CD4-positive, alpha-beta T cell treated with Interleukin-17A for 1 hour (primary cell): ENCODE data around the gene PTH1R.

Source experiments
- DNase-seq: peaks from one replicate; pipeline ENCODE4 v3.0.0-alpha.2; 2020

Gene PTH1R

DNA sequence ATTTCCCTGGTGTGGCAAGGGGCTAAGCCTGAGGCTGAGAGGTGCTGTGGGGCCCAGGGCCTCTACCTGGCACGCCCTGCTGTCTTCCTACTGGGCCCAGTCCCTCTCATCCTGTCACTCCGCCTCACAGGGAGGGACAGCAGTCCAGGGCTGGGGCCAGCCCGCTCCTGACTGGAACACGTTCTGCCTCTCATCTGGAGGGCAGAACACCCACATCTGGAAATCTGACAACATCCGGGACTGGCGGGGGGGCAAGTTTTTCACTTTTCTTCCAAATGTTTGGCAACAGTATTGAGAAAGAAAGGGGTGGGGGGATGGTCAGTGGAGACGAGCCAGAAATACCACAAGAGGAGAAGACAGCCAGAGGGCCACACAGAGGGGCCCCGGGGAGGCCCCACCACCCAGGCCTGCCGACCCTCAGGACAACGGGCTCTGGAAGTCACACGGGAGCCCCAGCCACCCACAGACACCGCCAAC lies 12.5 kb upstream of the PTH1R start:
- no peak for DNase-seq

DNA sequence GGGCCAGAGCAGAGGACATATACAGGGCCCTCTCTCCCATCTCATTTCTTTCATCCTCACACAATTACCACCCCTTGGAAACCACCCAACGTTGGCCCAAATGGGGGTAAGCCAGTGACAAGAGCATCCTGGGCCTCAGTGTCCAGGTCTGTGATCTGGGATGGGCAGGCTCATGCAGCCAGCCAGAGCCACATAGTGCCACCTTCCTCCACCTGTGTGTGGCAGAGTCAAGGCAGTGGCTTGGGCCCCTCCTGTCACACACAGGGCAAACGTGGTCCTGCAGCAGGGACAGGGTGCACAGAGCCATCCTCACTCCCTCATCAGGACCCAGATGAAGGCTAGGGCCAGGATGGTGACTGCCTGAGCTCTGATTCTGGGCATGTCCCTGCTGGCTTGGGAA lies 12.0 kb upstream of the PTH1R start:
- no peak for DNase-seq

DNA sequence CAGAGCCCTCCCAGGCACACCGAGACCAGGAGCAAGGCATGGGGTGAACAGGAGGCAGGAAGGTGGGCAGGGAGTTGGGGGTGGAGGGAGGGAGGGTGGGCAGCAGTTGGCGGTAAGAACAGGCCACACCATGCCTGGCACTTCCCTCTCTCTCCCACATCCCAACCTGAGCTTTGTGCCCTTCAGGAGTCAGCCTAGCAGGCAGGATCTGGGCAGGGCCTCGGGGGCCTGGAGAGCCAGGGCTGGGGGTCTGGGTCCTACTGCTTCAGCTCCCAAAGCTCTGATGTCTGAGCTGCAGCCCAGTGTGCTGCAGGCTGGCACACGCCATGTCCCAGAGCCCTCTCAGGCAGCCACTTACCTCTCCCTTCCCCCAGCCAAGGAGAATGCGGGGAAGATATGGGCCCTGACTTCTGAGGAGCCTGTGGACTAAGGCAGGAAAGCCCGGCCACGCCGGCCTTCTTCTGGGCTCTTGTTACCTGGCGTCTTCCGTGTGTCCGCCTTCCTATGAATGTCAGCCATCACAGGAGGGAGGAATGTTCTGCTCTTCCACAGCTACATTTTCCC lies 11.4 kb upstream of the PTH1R start:
- DNase-seq = no peak

DNA sequence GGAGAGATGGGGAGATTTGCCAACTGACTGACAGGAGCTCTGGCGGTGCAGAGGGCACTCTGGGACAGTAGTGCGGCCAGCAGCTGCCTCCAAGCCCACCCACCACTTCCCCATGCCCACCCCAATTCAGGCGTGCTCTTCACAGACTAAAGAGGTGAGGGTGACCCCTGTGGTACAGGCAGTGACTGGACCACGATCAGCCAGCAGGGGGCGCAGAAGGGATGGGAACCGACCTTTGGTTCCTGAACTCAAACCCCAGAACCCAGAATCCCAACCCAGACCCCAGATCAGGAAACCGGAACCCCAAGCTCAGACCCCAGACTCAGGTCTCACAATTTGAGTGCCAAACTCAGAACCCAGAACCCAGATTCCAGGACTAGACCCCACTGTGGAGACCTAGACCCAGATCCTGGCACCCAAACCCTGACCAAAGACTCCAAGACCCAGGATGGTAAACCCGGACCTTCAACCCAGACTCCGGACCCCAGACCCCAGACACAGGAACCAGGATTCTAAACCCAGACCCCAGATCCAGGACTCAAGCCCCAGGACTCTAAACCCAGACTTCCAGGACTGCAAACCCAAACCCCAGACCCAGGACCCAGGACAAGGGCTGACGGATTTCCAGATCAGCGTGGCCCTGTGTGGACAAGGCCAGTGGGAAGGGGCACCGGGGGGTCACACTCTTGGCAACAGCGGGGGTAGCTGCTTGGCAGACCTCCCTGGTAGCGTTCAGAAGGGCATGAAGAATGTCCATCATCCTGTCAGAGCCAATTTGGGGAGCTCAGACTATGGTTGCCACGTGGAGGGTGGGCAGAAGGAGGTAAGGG lies 10.6 kb upstream of the PTH1R start:
- DNase-seq = peak; percentile 75

DNA sequence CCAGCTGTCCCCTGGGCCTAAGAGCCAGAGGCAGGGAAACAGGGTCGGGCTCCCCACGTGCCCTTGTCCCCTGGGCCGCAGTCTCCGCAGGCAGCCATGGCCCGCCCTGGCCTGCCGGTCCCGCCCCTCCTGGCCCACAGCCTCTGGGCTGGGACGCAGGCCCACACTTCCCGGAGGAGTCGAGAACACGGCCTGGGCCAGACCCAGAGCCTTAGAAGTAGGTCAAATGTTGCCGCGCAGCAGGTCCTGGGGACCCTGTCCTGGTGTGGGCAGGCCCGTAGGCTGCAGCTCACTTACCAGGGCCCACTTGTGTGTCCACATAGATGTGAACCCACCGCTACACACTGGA lies 10.0 kb upstream of the PTH1R start:
- DNase-seq = no peak

DNA sequence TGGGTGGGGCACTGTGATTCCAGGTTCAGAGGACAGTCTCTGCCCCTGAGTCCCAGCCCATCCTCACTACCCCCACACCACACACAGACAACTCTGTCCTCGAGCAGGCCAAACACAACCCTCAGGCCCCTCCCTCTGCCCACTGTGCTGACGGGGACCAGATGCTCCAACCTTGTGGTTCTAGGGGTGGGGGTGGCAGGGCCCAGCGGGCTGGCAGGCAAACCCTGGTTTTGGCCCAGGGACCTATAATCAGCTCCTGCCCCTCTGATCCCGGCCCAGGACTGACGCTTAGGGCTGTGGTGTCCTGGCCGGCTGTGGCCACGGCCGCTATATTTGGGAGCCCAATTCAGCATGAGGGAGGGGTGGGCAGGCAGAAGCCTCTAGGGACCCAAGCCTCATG lies 9.2 kb upstream of the PTH1R start:
- no peak for DNase-seq

DNA sequence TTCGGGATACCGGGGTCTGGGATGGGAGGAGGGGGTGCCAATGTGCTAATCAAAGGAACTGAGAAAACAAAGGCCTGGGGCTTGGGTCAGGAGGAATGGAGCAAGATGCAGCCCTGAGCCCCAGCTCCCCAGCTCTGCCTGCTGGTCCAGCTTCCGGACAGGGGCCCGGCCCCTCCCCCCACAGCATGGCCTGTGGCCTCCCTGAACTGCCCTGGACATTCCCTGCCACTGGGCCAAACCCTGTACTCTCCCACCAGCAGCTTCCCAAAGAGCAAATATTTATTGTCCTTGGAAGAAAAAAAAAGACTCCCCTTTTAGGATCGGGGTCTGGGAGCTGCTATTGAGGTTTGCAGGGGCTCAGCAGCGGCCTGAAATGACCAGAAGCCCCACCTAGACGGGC lies 8.6 kb upstream of the PTH1R start:
- DNase-seq = no peak

DNA sequence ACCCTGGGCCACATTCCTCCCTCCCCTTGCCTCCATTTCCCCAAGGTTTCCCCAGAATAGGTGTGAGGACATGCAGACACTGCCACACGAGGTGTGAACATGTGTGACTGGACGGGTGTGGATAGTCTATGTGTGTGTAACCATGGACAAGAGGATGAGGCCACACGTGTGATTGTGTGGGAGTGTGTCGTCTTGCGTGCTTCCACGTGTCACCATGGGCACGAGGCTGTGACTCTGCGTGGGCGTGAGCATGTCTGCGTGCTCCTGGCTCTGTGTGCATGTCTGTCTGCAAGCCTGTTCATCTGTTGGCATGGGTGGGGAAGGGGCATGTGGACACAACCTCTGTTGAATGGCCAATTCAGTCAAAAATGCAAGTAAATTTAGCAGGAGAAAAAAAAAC lies 8.1 kb upstream of the PTH1R start:
- DNase-seq = no peak

DNA sequence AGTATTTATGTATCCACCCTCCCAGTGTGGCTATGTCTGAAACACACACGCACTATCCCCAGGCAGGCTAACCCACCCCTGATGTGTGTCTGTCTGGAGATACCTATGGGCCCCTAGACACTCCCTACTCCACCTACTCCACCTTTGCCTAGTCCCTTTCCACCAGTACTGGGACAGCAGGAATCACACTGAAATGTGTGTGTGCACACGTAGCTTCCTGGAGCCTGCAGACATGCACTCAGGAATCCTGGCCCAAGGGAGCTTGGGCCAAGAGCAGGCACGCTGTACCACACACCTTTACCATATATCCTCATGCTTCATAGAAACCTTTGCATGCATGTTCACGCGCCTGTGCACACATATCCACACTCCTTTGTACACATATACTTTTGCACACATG lies 6.9 kb upstream of the PTH1R start:
- no peak for DNase-seq

DNA sequence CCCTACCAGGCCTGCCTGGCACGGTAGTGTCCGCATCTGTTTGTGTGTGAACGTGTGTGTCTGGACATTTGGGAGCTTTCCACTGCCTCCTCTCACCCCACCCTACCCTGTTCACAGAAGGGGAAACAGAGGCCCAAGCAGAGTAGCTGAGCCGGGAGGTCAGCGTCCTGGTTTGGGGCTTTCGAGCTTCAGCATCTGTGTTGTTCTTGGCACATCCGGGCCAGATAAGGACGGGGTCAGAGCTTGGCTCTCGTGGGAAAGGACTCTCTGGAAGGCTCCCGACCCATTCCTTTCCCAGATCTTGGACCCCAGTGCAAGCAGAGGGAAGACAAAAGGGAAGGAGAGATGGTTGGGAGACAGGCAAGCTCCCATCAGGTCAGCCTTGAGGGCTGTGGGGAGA lies 6.3 kb upstream of the PTH1R start:
- DNase-seq = no peak

DNA sequence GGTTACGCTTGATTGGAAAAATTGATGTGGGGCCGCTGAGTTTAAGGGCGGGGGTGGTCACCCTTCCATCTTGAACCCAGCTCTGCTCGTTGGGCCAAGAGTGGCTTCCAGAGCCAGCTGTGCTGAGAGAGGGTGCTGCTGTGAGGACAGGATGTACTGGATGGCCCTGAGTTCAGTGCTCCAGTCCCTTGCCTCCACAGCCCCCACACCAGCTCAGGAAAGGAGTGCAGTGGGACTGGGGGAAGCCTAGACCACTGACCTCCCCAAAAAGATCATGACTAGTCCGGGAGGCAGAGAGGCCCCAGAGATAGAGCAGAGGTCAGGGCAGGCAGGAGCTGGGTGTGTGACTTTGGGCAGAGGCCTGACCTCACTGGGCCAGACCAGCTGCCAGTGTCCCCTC lies 4.0 kb upstream of the PTH1R start:
- no peak for DNase-seq

DNA sequence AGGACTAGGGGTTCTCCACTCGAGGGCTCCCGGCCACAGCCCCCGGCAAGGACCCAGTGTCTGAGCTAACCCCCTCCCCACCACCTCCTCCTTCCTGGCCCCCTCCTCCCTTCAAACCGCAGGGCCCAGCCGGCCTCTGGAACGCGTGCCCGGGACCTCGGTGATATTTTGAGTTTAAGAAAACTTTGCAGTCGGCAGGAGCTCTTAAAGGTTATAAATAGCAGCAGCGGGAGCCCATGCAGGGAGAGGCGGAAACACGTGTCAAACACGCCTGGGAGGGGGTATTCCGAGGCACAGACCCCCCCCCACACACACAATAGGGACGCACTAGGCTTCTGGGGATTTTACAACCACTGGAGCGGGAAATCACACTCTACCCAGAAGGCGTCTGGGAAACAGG lies 3.1 kb upstream of the PTH1R start:
- no peak for DNase-seq

DNA sequence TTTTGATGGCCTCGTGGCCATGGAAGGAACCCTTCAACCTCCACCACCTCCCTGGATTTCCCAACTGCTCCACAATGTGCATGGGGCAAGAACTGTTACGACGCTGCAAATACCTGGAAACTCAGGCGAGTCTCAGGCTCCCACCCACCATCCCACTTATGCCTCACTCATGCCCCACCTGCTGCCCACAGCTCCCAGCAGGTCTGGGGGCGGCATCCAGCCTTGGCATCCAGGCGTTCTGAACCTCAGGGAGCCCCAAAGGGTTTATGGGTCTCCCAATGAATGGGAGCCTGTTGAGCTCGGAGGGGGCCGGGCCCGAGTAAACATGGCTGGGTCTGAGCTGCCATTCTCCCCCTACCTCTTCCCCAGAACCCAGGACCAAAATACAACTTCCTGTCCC lies 2.0 kb upstream of the PTH1R start:
- DNase-seq = no peak

DNA sequence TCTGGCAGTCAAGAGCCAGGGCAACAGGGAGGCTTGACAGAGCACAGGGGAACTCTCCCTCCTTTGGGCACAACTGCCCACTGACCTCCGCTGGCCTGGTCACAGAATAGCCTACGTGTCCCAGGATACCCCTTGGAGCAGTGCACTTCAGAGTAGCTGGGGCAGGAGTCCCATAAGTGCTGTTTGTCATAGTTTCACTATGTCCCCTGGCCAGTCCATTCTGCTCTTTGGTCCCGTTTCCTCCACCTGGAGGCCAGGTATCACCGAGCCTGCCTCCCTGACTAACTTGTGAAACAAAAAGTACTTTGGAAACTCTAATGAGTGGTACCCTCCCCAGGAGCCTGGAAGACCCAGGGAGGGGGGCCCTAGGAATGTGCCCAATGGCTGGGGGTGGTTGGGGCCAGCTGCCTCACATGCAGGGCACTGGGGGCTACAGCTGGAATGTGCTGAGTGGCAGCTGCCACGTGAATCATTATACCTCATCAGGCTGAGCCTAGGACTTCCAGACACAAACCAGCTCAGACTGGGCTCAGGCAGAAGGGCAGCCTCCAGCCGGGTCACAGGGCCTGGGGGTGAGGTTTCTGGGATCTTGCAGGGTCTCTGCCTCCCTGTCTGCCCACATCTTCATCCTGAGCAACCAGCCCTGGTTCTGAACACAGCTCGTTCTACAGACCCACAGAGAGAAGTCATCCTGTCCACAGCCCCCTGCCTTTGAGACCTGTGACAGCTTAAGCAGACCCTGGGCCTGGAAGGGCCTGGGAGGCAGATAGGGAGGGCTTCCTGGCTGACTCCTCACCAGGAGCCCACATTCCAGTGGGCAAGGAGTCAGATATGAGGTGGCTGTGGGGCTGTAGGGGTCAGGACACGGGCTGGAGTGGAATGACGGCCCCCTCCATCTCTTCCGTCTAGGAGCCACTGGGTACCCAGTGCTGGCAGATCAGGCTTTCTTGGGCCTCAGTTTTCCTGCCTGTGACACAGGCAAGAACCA lies 914 bp upstream of the PTH1R start:
- DNase-seq = no peak

DNA sequence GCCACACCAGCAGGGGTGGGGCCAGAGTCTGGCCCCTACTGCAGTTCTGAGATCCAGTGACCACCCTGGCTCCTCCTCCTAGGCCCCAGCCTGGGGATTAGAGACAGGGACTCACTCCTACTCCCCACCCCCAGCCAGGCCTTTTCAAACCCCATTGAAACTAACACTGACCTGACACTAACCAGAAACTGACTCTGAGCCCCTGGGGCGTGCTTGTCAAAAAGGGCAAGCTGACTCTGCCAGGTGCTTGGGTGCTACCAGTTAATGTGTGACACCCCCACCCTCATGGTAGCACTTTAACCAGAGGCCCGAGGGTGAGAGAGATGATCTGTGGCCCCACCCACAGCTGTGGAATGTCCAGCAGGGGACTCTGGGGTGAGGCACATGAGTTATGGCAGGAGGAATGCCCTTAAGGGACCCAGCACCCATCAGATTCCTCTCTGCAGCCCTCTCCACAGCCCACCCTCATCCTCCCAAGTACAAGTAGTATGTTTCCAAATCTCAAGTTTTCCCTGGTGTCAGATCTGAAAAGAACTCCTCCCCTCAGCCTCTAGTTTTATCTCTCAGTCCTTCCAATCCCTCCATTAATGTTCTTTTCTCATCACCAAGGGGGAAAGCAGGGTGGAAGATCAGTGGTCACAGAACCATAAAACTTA lies 1.4 kb downstream of the PTH1R start:
- no peak for DNase-seq

DNA sequence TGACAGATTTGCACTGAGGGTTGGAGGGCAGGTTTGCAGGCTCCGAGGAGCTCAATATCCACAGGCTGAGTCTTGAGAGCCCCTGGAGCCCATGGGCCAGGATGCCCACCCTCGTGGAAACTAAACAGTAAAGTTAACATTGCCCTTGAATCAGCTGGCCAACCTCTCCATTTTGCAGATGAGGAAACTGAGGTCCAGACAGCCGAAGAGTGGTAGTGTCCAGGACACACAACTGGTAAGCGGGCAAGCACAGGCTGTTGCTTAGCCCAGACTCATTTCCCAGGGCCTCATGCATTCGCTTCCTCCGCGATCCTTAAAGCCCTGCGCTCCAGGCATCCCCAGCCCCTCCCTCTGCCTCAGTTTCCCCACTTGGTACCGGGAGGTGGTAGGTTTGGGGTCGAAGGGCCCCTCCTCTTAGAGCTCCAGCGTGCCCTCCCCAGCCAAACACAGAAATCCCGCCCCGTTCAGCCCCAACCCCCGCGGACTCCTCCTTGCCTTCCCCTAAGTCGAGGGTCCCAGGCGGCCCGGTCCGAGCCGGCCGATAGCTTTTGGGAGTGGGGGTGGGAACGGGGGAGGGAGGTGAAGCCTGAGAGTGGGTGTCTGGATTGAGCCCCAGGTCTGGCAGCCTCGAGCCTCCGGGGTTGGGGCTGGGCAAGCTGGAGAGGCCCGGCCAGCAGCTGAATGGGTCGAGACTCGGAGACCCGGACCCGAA lies 3.5 kb downstream of the PTH1R start:
- DNase-seq = no peak

DNA sequence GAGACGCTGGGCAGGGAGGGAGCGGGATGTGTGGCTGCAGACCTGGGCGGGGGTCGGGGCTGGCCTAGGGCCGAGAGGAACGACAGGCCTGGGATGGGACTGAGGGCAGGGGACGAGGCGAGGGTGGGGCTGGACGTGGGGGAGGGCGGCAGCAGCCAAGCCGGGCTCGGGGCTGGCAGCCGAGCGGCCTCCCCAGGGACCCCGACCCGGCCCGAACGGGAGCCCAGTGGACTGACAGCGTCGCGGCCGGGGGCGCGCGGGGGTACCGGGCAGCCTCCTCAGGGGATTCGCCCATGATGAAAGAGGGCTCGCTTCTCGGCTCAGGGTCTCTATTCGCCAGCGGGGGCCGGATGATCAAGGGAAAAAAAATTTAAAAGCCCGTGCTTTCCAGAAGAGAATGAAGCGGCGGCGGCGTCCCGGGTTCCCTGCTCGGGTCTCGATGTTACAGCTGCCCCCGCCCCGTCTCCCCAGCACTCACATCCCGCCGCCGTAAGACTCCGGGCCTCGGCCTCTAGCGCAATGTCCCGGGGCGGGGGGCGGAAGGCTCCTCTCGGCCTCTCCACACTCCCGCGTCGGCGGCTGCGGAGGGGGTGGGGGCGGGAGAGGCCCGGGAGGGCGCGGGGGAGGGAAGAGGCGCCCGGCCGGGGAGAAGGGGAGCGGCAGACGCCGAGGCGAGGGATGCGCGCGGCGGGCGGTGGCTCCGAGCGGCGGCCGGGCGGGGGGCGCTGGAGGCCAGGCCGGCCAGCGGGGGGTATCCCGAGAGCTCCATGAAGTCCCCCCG lies 4.3 kb downstream of the PTH1R start:
- no peak for DNase-seq

DNA sequence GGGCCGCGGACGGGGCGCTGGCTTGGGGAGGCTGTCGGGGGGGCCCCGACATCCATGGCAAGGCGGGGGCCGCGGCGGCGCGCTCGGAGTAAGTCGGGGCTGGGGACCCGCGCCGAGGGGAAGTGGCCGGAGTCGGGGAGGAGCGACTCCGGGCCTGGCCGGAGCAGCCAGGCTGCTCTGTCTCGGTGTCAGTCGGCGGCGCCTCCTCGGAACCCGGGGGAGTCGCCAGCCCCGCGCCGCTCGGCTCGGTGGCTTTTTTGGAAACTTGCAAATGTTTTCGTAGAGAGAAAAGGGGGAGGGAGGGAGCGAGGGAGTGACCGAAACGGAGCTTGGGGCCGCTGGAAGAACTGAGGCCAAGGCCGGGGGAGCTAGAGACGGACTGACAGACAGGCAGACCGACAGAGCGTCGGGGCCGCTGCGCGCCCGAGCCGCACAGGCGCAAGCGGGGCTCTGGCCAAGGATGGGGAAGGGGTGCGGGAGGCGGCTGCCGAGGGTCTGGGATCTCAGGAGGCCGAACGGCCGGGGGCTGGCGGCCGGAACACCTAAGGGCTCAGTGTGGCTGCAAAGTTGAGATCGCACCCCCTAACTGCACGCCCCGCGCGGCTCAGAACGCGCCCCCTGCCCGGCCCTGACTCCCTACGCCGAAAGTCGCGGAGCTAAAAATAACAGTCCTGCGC lies 5.0 kb downstream of the PTH1R start:
- no peak for DNase-seq

DNA sequence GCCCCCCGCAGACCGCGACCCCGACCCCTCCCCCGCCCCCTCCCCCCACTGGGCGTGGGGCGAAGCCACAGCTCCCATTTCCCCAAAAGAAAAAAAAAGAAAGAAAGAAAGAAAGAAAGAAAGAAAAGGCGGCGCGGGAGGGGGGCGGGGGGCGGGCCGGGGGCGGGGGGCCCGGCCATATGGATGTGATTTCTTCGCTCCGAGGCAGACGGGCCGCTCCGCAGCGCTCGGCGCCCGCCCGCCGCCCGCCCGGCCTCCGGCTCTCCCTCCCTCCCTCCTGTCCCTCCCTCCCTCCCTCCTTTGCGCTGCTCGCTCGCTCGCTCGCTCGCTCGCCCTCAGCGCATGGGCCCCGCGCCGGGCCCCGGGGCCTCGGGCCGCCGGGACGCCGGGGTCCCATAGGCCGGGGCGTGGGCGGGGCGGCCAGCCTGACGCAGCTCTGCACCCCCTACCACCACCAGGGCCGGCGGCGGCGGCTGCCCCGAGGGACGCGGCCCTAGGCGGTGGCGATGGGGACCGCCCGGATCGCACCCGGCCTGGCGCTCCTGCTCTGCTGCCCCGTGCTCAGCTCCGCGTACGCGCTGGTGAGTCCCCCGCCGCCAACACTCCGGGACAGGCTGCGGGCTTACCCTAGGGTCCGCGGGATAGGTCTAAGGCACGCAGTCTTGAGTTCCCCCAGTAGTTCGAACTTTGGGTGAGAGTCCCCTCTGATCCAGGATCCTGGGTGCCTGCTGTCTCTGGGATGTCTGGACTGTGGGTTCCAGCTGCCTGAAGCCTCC lies 5.7 kb downstream of the PTH1R start:
- DNase-seq = no peak

DNA sequence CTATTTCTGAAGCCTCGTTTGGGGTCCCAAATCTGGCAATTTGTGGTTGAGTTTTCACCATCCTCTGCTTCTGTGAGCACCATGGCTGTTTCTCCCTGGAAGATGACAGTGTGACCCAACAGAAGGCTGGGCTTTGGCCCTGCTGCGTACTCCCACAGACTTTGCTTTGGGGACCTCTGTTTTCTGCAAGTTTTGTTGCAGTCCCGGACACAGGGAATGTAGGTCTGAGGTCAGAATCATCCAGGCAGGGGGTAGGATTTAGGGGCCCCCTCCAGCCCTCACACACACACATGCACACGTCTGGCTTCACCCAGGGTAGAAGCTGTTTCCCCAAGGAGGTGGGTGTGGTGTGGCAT lies 6.3 kb downstream of the PTH1R start:
- no peak for DNase-seq
